Keratinocyte (primary cell): ENCODE data around the gene RGL1. TPM values are rescaled to one million over a fixed set of nuclear protein-coding genes. Genes with fewer than 3 reads are reported as not detected.

Source experiments
- DNase-seq: peaks from one replicate; pipeline ENCODE4 v3.0.0-alpha.2; 2011; ENCODE audit warnings: low read depth, missing footprints, low spot score
- FAIRE-seq: peaks from 2 replicates; lab custom pipeline; 2011; peaks lifted over from hg19 to GRCh38; lab: Jason Lieb, UNC
- H2AFZ ChIP-seq: 2 replicates; pipeline ENCODE4 v1.6.0; 2012; ENCODE audit warnings: low read length, control low read depth, inconsistent platforms; ENCODE audit not compliant: control insufficient read depth
- H3K27ac ChIP-seq: 2 replicates; pipeline ENCODE4 v1.5.1; 2011; ENCODE audit warnings: low read length; ENCODE audit not compliant: control insufficient read depth, insufficient read depth
- H3K27me3 ChIP-seq: 3 replicates; pipeline ENCODE4 v1.6.0; 2011; ENCODE audit warnings: low read length; ENCODE audit not compliant: control insufficient read depth, insufficient read depth; ENCODE audit errors: extremely low read depth
- H3K36me3 ChIP-seq, 2 experiments: 2 replicates in 1 of 2; 3 replicates in 1 of 2; pipeline ENCODE4 v1.5.1; 2011; ENCODE audit warnings: low read length in 2 of 2, mild to moderate bottlenecking in 1 of 2; ENCODE audit not compliant: control insufficient read depth in 2 of 2, insufficient read depth in 2 of 2; ENCODE audit errors: extremely low read depth in 1 of 2
- H3K4me1 ChIP-seq: 3 replicates; pipeline ENCODE4 v1.5.1; 2011; ENCODE audit warnings: low read length; ENCODE audit not compliant: control insufficient read depth, insufficient read depth; ENCODE audit errors: extremely low read depth
- H3K4me2 ChIP-seq: 3 replicates; pipeline ENCODE4 v1.6.0; 2011; ENCODE audit warnings: low read depth, low read length; ENCODE audit not compliant: control insufficient read depth, insufficient read depth; ENCODE audit errors: extremely low read depth
- H3K4me3 ChIP-seq, 3 experiments: fragments of 200-600 bp in 1 of 3; sonication (generic) in 1 of 3; 2 replicates in 2 of 3; 3 replicates in 1 of 3; pipeline ENCODE4 v1.5.1; 2011 to 2016; ENCODE audit warnings: low read length in 3 of 3, mild to moderate bottlenecking in 3 of 3, control low read depth in 2 of 3, inconsistent platforms in 1 of 3, low read depth in 1 of 3, mixed read lengths in 1 of 3, mixed run types in 1 of 3, moderate library complexity in 1 of 3; ENCODE audit not compliant: control insufficient read depth in 2 of 3, insufficient read depth in 2 of 3; ENCODE audit errors: extremely low read depth in 1 of 3
- H3K79me2 ChIP-seq: 2 replicates; pipeline ENCODE4 v1.6.0; 2012; ENCODE audit warnings: low read length; ENCODE audit not compliant: control insufficient read depth, insufficient read depth
- H3K9ac ChIP-seq: 3 replicates; pipeline ENCODE4 v1.6.0; 2011; ENCODE audit warnings: low read length; ENCODE audit not compliant: control insufficient read depth, insufficient read depth; ENCODE audit errors: extremely low read depth
- H3K9me1 ChIP-seq: 3 replicates; pipeline ENCODE4 v1.6.0; 2011; ENCODE audit warnings: low read length; ENCODE audit not compliant: control insufficient read depth, insufficient read depth; ENCODE audit errors: extremely low read depth
- H3K9me3 ChIP-seq: 2 replicates; pipeline ENCODE4 v1.5.1; 2012; ENCODE audit warnings: low read depth, low read length; ENCODE audit not compliant: control insufficient read depth
- H4K20me1 ChIP-seq: 3 replicates; pipeline ENCODE4 v1.6.0; 2011; ENCODE audit warnings: low read length; ENCODE audit not compliant: control insufficient read depth, insufficient read depth; ENCODE audit errors: extremely low read depth
- CTCF ChIP-seq, 3 experiments: IDR thresholded peaks in 1 of 3; conservative IDR thresholded peaks in 1 of 3; optimal IDR thresholded peaks in 1 of 3; 2 replicates in 2 of 3; 3 replicates in 1 of 3; pipeline versions ENCODE3 to v1.5.1; 2011; ENCODE audit warnings: low read length in 3 of 3, mild to moderate bottlenecking in 3 of 3, moderate library complexity in 2 of 3, control low read depth in 1 of 3, inconsistent platforms in 1 of 3; ENCODE audit not compliant: insufficient read depth in 2 of 3; ENCODE audit errors: extremely low read depth in 1 of 3
- EZH2 ChIP-seq: IDR thresholded peaks from one replicate; pipeline ENCODE4 v1.6.1; 2012; ENCODE audit warnings: inconsistent platforms, mild to moderate bottlenecking, low read length, moderate library complexity
- dilution Hi-C: fragments of 300-500 bp; cut with MboI; formaldehyde crosslinking; loops from one replicate; pipeline ENCODE4 v1.7.0; 2020; ENCODE audit warnings: low sequenced_read_pairs; ENCODE audit not compliant: extremely low pct_ligation_motif_present
- polyA plus RNA-seq, 5 experiments: library from polyadenylated mRNA; depleted of rRNA in 3 of 5; stranded (reverse) in 3 of 5; stranded (forward) in 1 of 5; unstranded in 1 of 5; fragments of >200 nt; gene quantifications; 1 replicate in 1 of 5; 2 replicates in 3 of 5; 3 replicates in 1 of 5; pipeline versions ENCODE4 v1.2.1 to v1.2.3, GENCODE V29; 2011 to 2012; ENCODE audit warnings: missing spikeins in 2 of 5, low read depth in 1 of 5, low replicate concordance in 1 of 5

RGL1 gene
- polyA plus RNA-seq, 1 donor (not counting 4 experiments of a cell fraction or from before 2014, with no cell fraction given): 1.2 TPM

GRCh38 chr1:183879966-183880365, 75.0 kb downstream of the RGL1 start:
- DNase-seq (no peak), FAIRE-seq (no peak)
- no peak overlapping the region for H3K9ac ChIP-seq
- H4K20me1 ChIP-seq: no peaks in the 10 kb centered on the region
- H2AFZ ChIP-seq: no peak overlapping the region
- no peaks in the 10 kb centered on the region for H3K79me2 ChIP-seq
- dilution Hi-C loops: no loop called here
- H3K27ac ChIP-seq: no peak overlapping the region
- TF ChIP-seq CTCF (optimal IDR thresholded peaks at IDR 0.05 in 1 of 3, IDR thresholded peaks at IDR 0.05 in 1 of 3, conservative IDR thresholded peaks at IDR 0.05 in 1 of 3; ENCODE audit: extremely low read depth in 1 of 3, insufficient read depth in 2 of 3, low read length in 3 of 3) (no peak), EZH2 (no peak)
- no peaks in the 10 kb centered on the region for H3K9me1 ChIP-seq
- H3K9me3 ChIP-seq: no peaks in the 10 kb centered on the region
- H3K27me3 ChIP-seq: no peaks in the 10 kb centered on the region
- H3K4me1 ChIP-seq: peaks cover 18% of the 10 kb centered on the region
- H3K4me2 ChIP-seq: no peak overlapping the region
- H3K36me3 ChIP-seq: no peaks in the 10 kb centered on the region
- no peak overlapping the region for H3K4me3 ChIP-seq

- Histone ChIP-seq H3K27me3 (no peaks in the 10 kb centered on the region), H2AFZ (no peak overlapping the region), H4K20me1 (no peaks in the 10 kb centered on the region), H3K4me1 (peaks cover 18% of the 10 kb centered on the region), H3K9me3 (no peaks in the 10 kb centered on the region), H3K9me1 (no peaks in the 10 kb centered on the region), H3K79me2 (no peaks in the 10 kb centered on the region), H3K9ac (no peak overlapping the region), H3K27ac (no peak overlapping the region), H3K4me2 (no peak overlapping the region), H3K4me3 (no peak overlapping the region), H3K36me3 (no peaks in the 10 kb centered on the region)
- DNase-seq (no peak), FAIRE-seq (no peak)
- TF ChIP-seq EZH2 (no peak), CTCF (optimal IDR thresholded peaks at IDR 0.05 in 1 of 3, IDR thresholded peaks at IDR 0.05 in 1 of 3, conservative IDR thresholded peaks at IDR 0.05 in 1 of 3; ENCODE audit: extremely low read depth in 1 of 3, insufficient read depth in 2 of 3, low read length in 3 of 3) (no peak)
- dilution Hi-C loops: no loop called here
Measured at GRCh38 chr1:183880531-183881243, 75.8 kb downstream of the RGL1 start.
